ENCODE data around the gene NDNF. TPM values are rescaled to one million over a fixed set of nuclear protein-coding genes. Genes with fewer than 3 reads are reported as not detected.
A peak's percentile ranks its signal among the peaks of the same experiment; 100 is the strongest.

NDNF gene
- total RNA-seq, 1 donor from 2014 or later: 0.34 TPM

GRCh38 chr4:121108557-121108956, 36.2 kb upstream of the NDNF start:
- Mint-ChIP-seq H3K4me3 (ENCODE audit: low read depth) (no peak overlapping the region), H3K27ac (no peak overlapping the region), H3K36me3 (ENCODE audit: insufficient read depth) (no peaks in the 10 kb centered on the region), H3K9me3 (ENCODE audit: low read depth) (no peaks in the 10 kb centered on the region), H3K27me3 (peaks cover 14% of the 10 kb centered on the region), H3K4me1 (ENCODE audit: low read depth) (peaks cover 6% of the 10 kb centered on the region)
- DNase-seq (ENCODE audit: low spot score, unreplicated experiment): no peak
- TF ChIP-seq, protein P1, sequence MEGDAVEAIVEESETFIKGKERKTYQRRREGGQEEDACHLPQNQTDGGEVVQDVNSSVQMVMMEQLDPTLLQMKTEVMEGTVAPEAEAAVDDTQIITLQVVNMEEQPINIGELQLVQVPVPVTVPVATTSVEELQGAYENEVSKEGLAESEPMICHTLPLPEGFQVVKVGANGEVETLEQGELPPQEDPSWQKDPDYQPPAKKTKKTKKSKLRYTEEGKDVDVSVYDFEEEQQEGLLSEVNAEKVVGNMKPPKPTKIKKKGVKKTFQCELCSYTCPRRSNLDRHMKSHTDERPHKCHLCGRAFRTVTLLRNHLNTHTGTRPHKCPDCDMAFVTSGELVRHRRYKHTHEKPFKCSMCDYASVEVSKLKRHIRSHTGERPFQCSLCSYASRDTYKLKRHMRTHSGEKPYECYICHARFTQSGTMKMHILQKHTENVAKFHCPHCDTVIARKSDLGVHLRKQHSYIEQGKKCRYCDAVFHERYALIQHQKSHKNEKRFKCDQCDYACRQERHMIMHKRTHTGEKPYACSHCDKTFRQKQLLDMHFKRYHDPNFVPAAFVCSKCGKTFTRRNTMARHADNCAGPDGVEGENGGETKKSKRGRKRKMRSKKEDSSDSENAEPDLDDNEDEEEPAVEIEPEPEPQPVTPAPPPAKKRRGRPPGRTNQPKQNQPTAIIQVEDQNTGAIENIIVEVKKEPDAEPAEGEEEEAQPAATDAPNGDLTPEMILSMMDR (IDR thresholded peaks at IDR 0.05; ENCODE audit: unreplicated experiment): no peak

- peaks cover 19% of the 10 kb centered on the region for H3K27me3 Mint-ChIP-seq
- H3K27ac Mint-ChIP-seq: no peak overlapping the region
- H3K36me3 Mint-ChIP-seq (ENCODE audit: insufficient read depth): no peaks in the 10 kb centered on the region
- peaks cover 6% of the 10 kb centered on the region for H3K4me1 Mint-ChIP-seq (ENCODE audit: low read depth)
- no peak for DNase-seq (ENCODE audit: low spot score, unreplicated experiment)
- TF ChIP-seq, protein P1 (IDR thresholded peaks at IDR 0.05; ENCODE audit: unreplicated experiment): no peak
- no peaks in the 10 kb centered on the region for H3K9me3 Mint-ChIP-seq (ENCODE audit: low read depth)
- H3K4me3 Mint-ChIP-seq (ENCODE audit: low read depth): no peak overlapping the region
Measured at GRCh38 chr4:121107507-121107906, 35.2 kb upstream of the NDNF start.

DNA sequence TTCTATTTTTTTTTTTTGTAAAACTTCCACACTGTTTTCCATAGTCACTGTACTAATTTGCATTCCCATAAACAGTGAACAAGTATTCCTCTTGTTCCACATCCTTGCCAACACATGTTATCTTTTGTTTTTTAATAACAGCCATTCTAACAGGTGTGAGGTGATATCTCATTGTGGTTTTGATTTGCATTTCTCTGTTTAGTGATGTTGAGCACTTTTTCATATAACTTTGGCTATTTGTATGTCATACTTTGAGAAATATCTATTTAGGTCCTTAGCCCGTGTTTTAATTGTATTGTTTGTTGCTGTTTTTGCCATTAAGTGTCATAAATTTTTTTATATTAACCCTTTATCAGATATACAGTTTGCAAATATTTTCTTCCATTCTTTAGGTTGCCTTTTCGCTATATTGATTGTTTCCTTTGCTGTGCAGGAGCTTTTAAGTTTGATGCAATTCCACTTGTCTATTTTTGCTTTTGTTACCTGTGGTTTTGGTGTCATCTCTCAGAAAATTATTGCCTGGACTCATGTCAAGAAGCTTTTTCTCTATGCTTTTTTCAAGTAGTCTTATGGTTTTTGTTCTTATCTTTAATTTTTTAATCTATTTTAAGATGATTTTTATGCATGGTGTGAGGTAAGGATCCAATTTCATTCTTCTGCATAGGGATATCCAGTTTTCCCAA, 27.9 kb upstream of the NDNF start:
- no peak overlapping the region for H3K27ac Mint-ChIP-seq
- no peak for DNase-seq (ENCODE audit: low spot score, unreplicated experiment)
- TF ChIP-seq, protein P1 (IDR thresholded peaks at IDR 0.05; ENCODE audit: unreplicated experiment): no peak
- H3K9me3 Mint-ChIP-seq (ENCODE audit: low read depth): peaks cover 3% of the 10 kb centered on the region
- H3K4me1 Mint-ChIP-seq (ENCODE audit: low read depth): peaks cover 9% of the 10 kb centered on the region
- H3K36me3 Mint-ChIP-seq (ENCODE audit: insufficient read depth): peaks cover 2% of the 10 kb centered on the region
- H3K27me3 Mint-ChIP-seq: peaks cover 4% of the 10 kb centered on the region
- no peak overlapping the region for H3K4me3 Mint-ChIP-seq (ENCODE audit: low read depth)

DNA sequence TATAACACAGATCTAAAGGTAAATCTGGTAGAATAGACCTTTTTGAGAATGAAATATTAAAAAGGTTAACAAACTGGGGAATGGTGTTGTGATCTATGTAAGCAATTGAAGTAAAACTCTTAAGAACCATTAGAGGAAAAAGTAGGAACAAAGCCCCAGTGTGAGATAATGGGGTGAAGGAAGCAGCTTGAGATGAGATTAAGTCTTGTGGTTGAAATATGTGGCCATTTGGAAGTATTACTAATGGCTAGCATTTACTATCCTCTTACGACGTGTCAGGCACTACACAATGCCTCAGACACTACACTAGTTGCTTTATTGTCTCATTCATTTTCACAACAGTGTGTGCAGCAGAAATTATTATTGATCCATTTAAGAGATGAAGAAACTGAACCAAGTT, 25.9 kb upstream of the NDNF start:
- Mint-ChIP-seq H3K9me3 (ENCODE audit: low read depth) (peaks cover 3% of the 10 kb centered on the region), H3K36me3 (ENCODE audit: insufficient read depth) (peaks cover 2% of the 10 kb centered on the region)

GRCh38 chr4:121096629-121097028, 24.3 kb upstream of the NDNF start:
- DNase-seq (ENCODE audit: low spot score, unreplicated experiment): no peak
- Mint-ChIP-seq H3K4me3 (ENCODE audit: low read depth) (no peak overlapping the region), H3K27ac (no peak overlapping the region), H3K36me3 (ENCODE audit: insufficient read depth) (peaks cover 2% of the 10 kb centered on the region), H3K4me1 (ENCODE audit: low read depth) (peaks cover 3% of the 10 kb centered on the region), H3K27me3 (no peaks in the 10 kb centered on the region), H3K9me3 (ENCODE audit: low read depth) (peaks cover 2% of the 10 kb centered on the region)
- TF ChIP-seq, protein P1 (IDR thresholded peaks at IDR 0.05; ENCODE audit: unreplicated experiment): peak; percentile 71

More for the DNA sequence above, 25.9 kb upstream of the NDNF start:
- Mint-ChIP-seq H3K4me1 (ENCODE audit: low read depth) (peaks cover 3% of the 10 kb centered on the region), H3K27ac (no peak overlapping the region), H3K4me3 (ENCODE audit: low read depth) (no peak overlapping the region), H3K27me3 (peaks cover 4% of the 10 kb centered on the region)
- TF ChIP-seq, protein P1 (IDR thresholded peaks at IDR 0.05; ENCODE audit: unreplicated experiment): no peak
- no peak for DNase-seq (ENCODE audit: low spot score, unreplicated experiment)

All from progenitor cell of endocrine pancreas (in vitro differentiated cells).